ENCODE data around the gene PGAP3. TPM values are rescaled to one million over a fixed set of nuclear protein-coding genes. Genes with fewer than 3 reads are reported as not detected.

Gene PGAP3
- total RNA-seq, 2 experiments from 2014 or later = 11.8 to 11.9 TPM

DNA sequence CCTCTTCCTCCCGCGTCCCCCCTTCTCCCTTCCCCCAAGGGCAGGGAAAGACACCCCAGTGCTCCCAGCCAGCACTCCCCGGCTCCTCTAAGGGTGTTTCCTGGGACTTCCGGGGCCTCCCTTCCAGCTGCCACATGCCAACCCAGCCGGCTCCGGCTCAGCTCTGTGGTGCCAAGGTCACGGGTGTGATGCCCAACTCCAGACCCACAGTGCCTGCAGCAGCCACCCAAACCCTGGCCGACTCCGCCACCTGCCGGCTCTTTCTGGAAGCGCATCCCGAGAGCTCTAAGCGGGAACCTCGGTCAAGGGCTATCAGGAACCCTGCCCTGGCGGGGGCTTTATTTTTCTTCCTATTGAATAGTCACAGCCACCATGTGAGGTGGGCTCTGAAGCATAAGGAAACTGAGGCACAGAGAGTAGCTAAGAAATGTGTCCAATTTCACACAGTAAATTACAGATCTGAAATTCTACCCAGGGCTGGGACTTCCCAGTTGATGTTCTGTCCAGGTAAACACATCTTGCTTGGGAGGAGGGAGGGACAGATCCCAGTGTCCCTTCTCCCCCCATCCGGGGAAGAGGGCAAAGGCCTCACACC lies 64.4 kb downstream of the PGAP3 start:
- Mint-ChIP-seq H3K27me3 (ENCODE audit: low read depth) (peaks cover 28% of the 10 kb centered on the region), H3K4me1 (ENCODE audit: low read depth) (peaks cover 28% of the 10 kb centered on the region), H3K9me3 (no peaks in the 10 kb centered on the region), H3K27ac (no peak overlapping the region), H3K4me3 (no peak overlapping the region), H3K36me3 (ENCODE audit: low read depth) (no peaks in the 10 kb centered on the region)
- intact Hi-C loops (cut with micrococcal nuclease) = loop anchor here (1.0 to 5.0 kb wide), 5 partner anchors 55 to 416 kb away; partner anchors contain the start of gene MIEN1
- CTCF ChIA-PET = interaction anchor here (0.6 to 8.4 kb wide), 29 partner anchors 10 to 1142 kb away, joined by 3 to 213 read pairs (median 4); partner anchors contain the start of genes MIEN1, PGAP3, PNMT and PSMD3
- DNase-seq = peak; percentile 93

- peak; percentile 71 for DNase-seq
- CTCF ChIA-PET = interaction anchor here (0.5 to 8.4 kb wide), 41 partner anchors 14 to 474 kb away, joined by 3 to 213 read pairs (median 5); partner anchors contain the start of genes MIEN1, PGAP3, PNMT and PSMD3
- H3K4me3 Mint-ChIP-seq = peak overlapping the region; percentile 68
- H3K4me1 Mint-ChIP-seq (ENCODE audit: low read depth) = peaks cover 28% of the 10 kb centered on the region
- intact Hi-C loops (cut with micrococcal nuclease) = loop anchor here (1.0 to 5.0 kb wide), 11 partner anchors 12 to 415 kb away; partner anchors contain the start of genes IKZF3, MIEN1, PNMT and PSMD3
- H3K36me3 Mint-ChIP-seq (ENCODE audit: low read depth) = no peaks in the 10 kb centered on the region
- H3K27me3 Mint-ChIP-seq (ENCODE audit: low read depth) = peaks cover 22% of the 10 kb centered on the region
- H3K9me3 Mint-ChIP-seq = no peaks in the 10 kb centered on the region
- H3K27ac Mint-ChIP-seq = peak overlapping the region; percentile 67
These were observed 65.4 kb downstream of the PGAP3 start for GRCh38 chr17:39622380-39623006.

GRCh38 chr17:39621523-39622379 lies 66.1 kb downstream of the PGAP3 start:
- Mint-ChIP-seq H3K36me3 (ENCODE audit: low read depth) (no peaks in the 10 kb centered on the region), H3K4me1 (ENCODE audit: low read depth) (peaks cover 27% of the 10 kb centered on the region), H3K9me3 (no peaks in the 10 kb centered on the region), H3K27me3 (ENCODE audit: low read depth) (peaks cover 20% of the 10 kb centered on the region), H3K27ac (peak overlapping the region; percentile 67), H3K4me3 (peak overlapping the region; percentile 68)
- intact Hi-C loops (cut with micrococcal nuclease) = loop anchor here (1.0 to 5.0 kb wide), 9 partner anchors 13 to 414 kb away; partner anchors contain the start of genes IKZF3, PNMT and PSMD3
- DNase-seq = peak; percentile 92
- CTCF ChIA-PET = interaction anchor here (0.5 to 8.4 kb wide), 58 partner anchors 10 to 406 kb away, joined by 3 to 213 read pairs (median 5); partner anchors contain the start of genes MIEN1, PGAP3, PNMT and PSMD3

Small RNA genes lying within 50 kb of the gene (microRNA-seq; reads per million reads assigned to microRNA genes)
- gene MIR4728 (ENCODE audit: borderline microRNAs expressed, borderline replicate concordance) = not detected

Other genes starting within 250 kb of the PGAP3 start
- gene MED1, start 236.8 kb downstream of the PGAP3 start, total RNA-seq = 10 to 100 TPM; 52.4 to 56.1 TPM
- 10 to 100 TPM; 49.8 to 51.0 TPM for gene CDK12, start 226.6 kb downstream of the PGAP3 start, total RNA-seq
- gene NEUROD2, start 80.1 kb downstream of the PGAP3 start, total RNA-seq = not detected
- under 1 TPM in 1 of 2 experiments, not detected in 1; 0.14 TPM for gene PPP1R1B, start 61.1 kb downstream of the PGAP3 start, total RNA-seq
- 10 to 100 TPM; 56.1 to 56.8 TPM for gene STARD3, start 50.9 kb downstream of the PGAP3 start, total RNA-seq
- gene TCAP, start 22.7 kb downstream of the PGAP3 start, total RNA-seq = 1 to 10 TPM in 1 of 2 experiments, under 1 TPM in 1; 0.74 to 1.1 TPM
- gene PNMT, start 19.6 kb downstream of the PGAP3 start, total RNA-seq = not detected
- gene ERBB2, start 12.0 kb upstream of the PGAP3 start, total RNA-seq = 1 to 10 TPM; 6.0 to 6.3 TPM
- 10 to 100 TPM; 35.2 to 36.5 TPM for gene MIEN1, start 42.5 kb upstream of the PGAP3 start, total RNA-seq
- gene GRB7, start 49.9 kb upstream of the PGAP3 start, total RNA-seq = 1 to 10 TPM; 2.0 to 2.1 TPM
- gene IKZF3, start 176.3 kb upstream of the PGAP3 start, total RNA-seq = 10 to 100 TPM; 34.2 to 36.1 TPM
- gene ZPBP2, start 180.1 kb upstream of the PGAP3 start, total RNA-seq = not detected
- 10 to 100 TPM; 22.2 to 25.5 TPM for gene GSDMB, start 230.6 kb upstream of the PGAP3 start, total RNA-seq
- gene ORMDL3, start 239.5 kb upstream of the PGAP3 start, total RNA-seq = 10 to 100 TPM; 51.8 to 52.1 TPM
- not detected for gene LRRC3C, start 239.7 kb upstream of the PGAP3 start, total RNA-seq